MCF 10A (cell line): ENCODE results near the gene KRT76. TPM values are rescaled to one million over a fixed set of nuclear protein-coding genes. Genes with fewer than 3 reads are reported as not detected.

Source experiments
- BruUV-seq: library from RNA; stranded (reverse); fragments of 400-500 nt; replicated peaks from 2 replicates; lab custom pipeline; 2021; lab: Mats Ljungman, UMichigan
- CTCF ChIA-PET: fragments of 300-600 bp; sonication (Branson Sonifier 250); formaldehyde crosslinking; extraction: SDS; loops from one replicate; lab custom pipeline; 2021; ENCODE audit warnings: antibody characterized with exemption, inconsistent platforms; lab: Yijun Ruan, JAX
- POLR2A ChIA-PET: fragments of 300-600, 350-650 bp; sonication (Branson Sonifier 250); formaldehyde crosslinking; extraction: SDS; loops from one replicate; lab custom pipeline; 2020; ENCODE audit warnings: antibody characterized with exemption, inconsistent platforms; lab: Yijun Ruan, JAX
- DNase-seq: peaks from one replicate; pipeline ENCODE4 v3.0.0-alpha.2; 2018; ENCODE audit not compliant: unreplicated experiment
- H3K27ac Mint-ChIP-seq: one replicate; pipeline ENCODE4 v1.8.0; 2022; ENCODE audit warnings: mild to moderate bottlenecking, low read depth, mixed read lengths; ENCODE audit not compliant: unreplicated experiment
- H3K27me3 Mint-ChIP-seq: one replicate; pipeline ENCODE4 v1.8.0; 2022; ENCODE audit warnings: mixed read lengths; ENCODE audit not compliant: insufficient read depth, unreplicated experiment
- H3K36me3 Mint-ChIP-seq: one replicate; pipeline ENCODE4 v1.8.0; 2022; ENCODE audit warnings: mild to moderate bottlenecking, moderate library complexity, mixed read lengths; ENCODE audit not compliant: insufficient read depth, unreplicated experiment
- H3K4me1 Mint-ChIP-seq: one replicate; pipeline ENCODE4 v1.8.0; 2022; ENCODE audit warnings: mixed read lengths; ENCODE audit not compliant: insufficient read depth, unreplicated experiment
- H3K4me3 Mint-ChIP-seq: one replicate; pipeline ENCODE4 v1.8.0; 2022; ENCODE audit warnings: mild to moderate bottlenecking, moderate library complexity, mixed read lengths; ENCODE audit not compliant: unreplicated experiment
- H3K9me3 Mint-ChIP-seq: one replicate; pipeline ENCODE4 v1.8.0; 2022; ENCODE audit warnings: mixed read lengths; ENCODE audit not compliant: unreplicated experiment
- CTCF ChIP-seq: fragments of 200-600 bp; IDR thresholded peaks from one replicate; pipeline ENCODE4 v1.8.0; 2022; ENCODE audit warnings: antibody characterized with exemption, mild to moderate bottlenecking; ENCODE audit not compliant: unreplicated experiment
- intact Hi-C: fragments of 100-400 bp; cut with micrococcal nuclease; formaldehyde crosslinking; loops from 2 replicates; pipeline ENCODE4 v1.14.1; 2022
- total RNA-seq: library from RNA; stranded (reverse); gene quantifications from 2 replicates; pipeline ENCODE4 v1.2.3, GENCODE V29; 2022

KRT76 gene
- total RNA-seq, 1 experiment from 2014 or later: not detected

- intact Hi-C loops: no loop called here
- Mint-ChIP-seq H3K4me1 (no peaks in the 10 kb centered on the region), H3K36me3 (no peaks in the 10 kb centered on the region), H3K27ac (no peak overlapping the region), H3K9me3 (no peaks in the 10 kb centered on the region), H3K27me3 (peaks cover 20% of the 10 kb centered on the region), H3K4me3 (no peak overlapping the region)
- BruUV-seq: no TSS peak
- ChIA-PET POLR2A (interaction anchor here (0.5 to 0.8 kb wide), 2 partner anchors 16 to 88 kb away, joined by 3 read pairs; no protein-coding TSS in a partner anchor), CTCF (interaction anchor here (0.5 to 1.4 kb wide), 2 partner anchors 178 to 795 kb away, joined by 3 read pairs; no protein-coding TSS in a partner anchor)
- no peak for DNase-seq
- no peak for TF ChIP-seq CTCF
Measured at GRCh38 chr12:52759695-52760094, 17.4 kb downstream of the KRT76 start.

DNA sequence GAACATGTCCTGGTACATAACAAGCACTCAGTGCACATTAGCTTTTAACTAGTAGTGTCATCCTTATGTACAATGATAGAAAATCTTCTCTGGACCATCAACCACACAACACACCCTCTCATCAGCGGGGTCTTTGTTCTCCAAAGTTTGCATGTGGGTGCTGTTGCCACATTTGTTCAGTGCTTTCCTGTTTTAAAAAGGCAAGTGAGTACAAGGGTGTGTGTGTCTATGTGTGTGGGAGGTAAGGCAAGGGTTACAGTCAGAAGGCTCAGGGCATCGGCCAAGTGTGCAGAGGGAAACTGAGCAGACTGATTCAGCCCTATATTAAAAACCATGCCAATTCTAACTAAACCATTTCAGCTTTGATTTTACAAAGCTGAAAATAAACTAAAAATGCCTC, 17.9 kb downstream of the KRT76 start:
- Mint-ChIP-seq H3K27ac (no peak overlapping the region), H3K4me1 (no peaks in the 10 kb centered on the region), H3K9me3 (no peaks in the 10 kb centered on the region), H3K27me3 (peaks cover 20% of the 10 kb centered on the region), H3K36me3 (no peaks in the 10 kb centered on the region), H3K4me3 (no peak overlapping the region)
- no peak for DNase-seq
- CTCF ChIA-PET: interaction anchor here (1.4 kb wide), 1 partner anchor 177 kb away, joined by 3 read pairs; no protein-coding TSS in a partner anchor
- BruUV-seq: no TSS peak
- TF ChIP-seq CTCF: no peak
- POLR2A ChIA-PET: no interaction called here
- intact Hi-C loops: no loop called here

- H3K9me3 Mint-ChIP-seq: no peaks in the 10 kb centered on the region
- no peak overlapping the region for H3K27ac Mint-ChIP-seq
- no TSS peak for BruUV-seq
- no peak overlapping the region for H3K4me3 Mint-ChIP-seq
- no peak for DNase-seq
- H3K4me1 Mint-ChIP-seq: no peaks in the 10 kb centered on the region
- no peak for TF ChIP-seq CTCF
- ChIA-PET CTCF (no interaction called here), POLR2A (no interaction called here)
- H3K36me3 Mint-ChIP-seq: no peaks in the 10 kb centered on the region
- intact Hi-C loops: no loop called here
- peaks cover 15% of the 10 kb centered on the region for H3K27me3 Mint-ChIP-seq
Measured at GRCh38 chr12:52757449-52758176, 19.5 kb downstream of the KRT76 start.

- no peak overlapping the region for H3K4me3 Mint-ChIP-seq
- BruUV-seq: no TSS peak
- intact Hi-C loops: no loop called here
- no peak overlapping the region for H3K27ac Mint-ChIP-seq
- no peaks in the 10 kb centered on the region for H3K4me1 Mint-ChIP-seq
- no peak for DNase-seq
- peaks cover 23% of the 10 kb centered on the region for H3K27me3 Mint-ChIP-seq
- no peaks in the 10 kb centered on the region for H3K36me3 Mint-ChIP-seq
- ChIA-PET CTCF (interaction anchor here (0.6 kb wide), 1 partner anchor 1523 kb away, joined by 5 read pairs; no protein-coding TSS in a partner anchor), POLR2A (no interaction called here)
- TF ChIP-seq CTCF: no peak
- no peaks in the 10 kb centered on the region for H3K9me3 Mint-ChIP-seq
Measured at GRCh38 chr12:52756281-52756960, 20.7 kb downstream of the KRT76 start.
